ENCODE measurements around the gene LRRC19.
A peak's percentile ranks its signal among the peaks of the same experiment; 100 is the strongest.

The LRRC19 gene

GRCh38 chr9:27033815-27034403 is 28.4 kb upstream of the LRRC19 start:
- peak; percentile 39 for DNase-seq (ENCODE audit: low read depth, low spot score)
- TF ChIP-seq POLR2AphosphoS5 (IDR thresholded peaks at IDR 0.05; ENCODE audit: borderline replicate concordance, low read depth, low read length): no peak
- no peak for TF ChIP-seq EZH2 (IDR thresholded peaks at IDR 0.05)
- no peak for TF ChIP-seq FOXP2 (optimal IDR thresholded peaks at IDR 0.05; ENCODE audit: control extremely low read depth, extremely low read length, insufficient read depth)
- H3K4me3 ChIP-seq: no peak overlapping the region
- H3K9me3 ChIP-seq (ENCODE audit: low read depth, low read length): no peaks in the 10 kb centered on the region
- H3K27ac ChIP-seq: no peak overlapping the region
- no peak overlapping the region for H3K9ac ChIP-seq (ENCODE audit: insufficient read length)
- H3K36me3 ChIP-seq (ENCODE audit: insufficient read depth, low read length): no peaks in the 10 kb centered on the region

- H3K9me3 ChIP-seq (ENCODE audit: low read depth, low read length): no peaks in the 10 kb centered on the region
- DNase-seq (ENCODE audit: low read depth, low spot score): no peak
- TF ChIP-seq EZH2 (IDR thresholded peaks at IDR 0.05) (no peak), FOXP2 (optimal IDR thresholded peaks at IDR 0.05; ENCODE audit: control extremely low read depth, extremely low read length, insufficient read depth) (no peak), POLR2AphosphoS5 (IDR thresholded peaks at IDR 0.05; ENCODE audit: borderline replicate concordance, low read depth, low read length) (no peak)
- H3K27ac ChIP-seq: no peak overlapping the region
- no peak overlapping the region for H3K4me3 ChIP-seq
- no peak overlapping the region for H3K9ac ChIP-seq (ENCODE audit: insufficient read length)
- H3K36me3 ChIP-seq (ENCODE audit: insufficient read depth, low read length): peaks cover 9% of the 10 kb centered on the region; the same call in 1 of the 2 replicates
These were observed 23.7 kb upstream of the LRRC19 start for GRCh38 chr9:27029186-27029585.

GRCh38 chr9:27022920-27023319 is 17.4 kb upstream of the LRRC19 start:
- H3K9me3 ChIP-seq (ENCODE audit: low read depth, low read length): no peaks in the 10 kb centered on the region
- H3K9ac ChIP-seq (ENCODE audit: insufficient read length): no peak overlapping the region
- no peak overlapping the region for H3K4me3 ChIP-seq
- H3K27ac ChIP-seq: no peak overlapping the region
- no peak for TF ChIP-seq FOXP2 (optimal IDR thresholded peaks at IDR 0.05; ENCODE audit: control extremely low read depth, extremely low read length, insufficient read depth)
- no peak for TF ChIP-seq POLR2AphosphoS5 (IDR thresholded peaks at IDR 0.05; ENCODE audit: borderline replicate concordance, low read depth, low read length)
- no peak for TF ChIP-seq EZH2 (IDR thresholded peaks at IDR 0.05)
- DNase-seq (ENCODE audit: low read depth, low spot score): no peak
- H3K36me3 ChIP-seq (ENCODE audit: insufficient read depth, low read length): peaks cover 29% of the 10 kb centered on the region

- no peak overlapping the region for H3K9ac ChIP-seq (ENCODE audit: insufficient read length)
- TF ChIP-seq EZH2 (IDR thresholded peaks at IDR 0.05): no peak
- no peak for TF ChIP-seq POLR2AphosphoS5 (IDR thresholded peaks at IDR 0.05; ENCODE audit: borderline replicate concordance, low read depth, low read length)
- no peak for TF ChIP-seq FOXP2 (optimal IDR thresholded peaks at IDR 0.05; ENCODE audit: control extremely low read depth, extremely low read length, insufficient read depth)
- no peak overlapping the region for H3K27ac ChIP-seq
- peaks cover 30% of the 10 kb centered on the region for H3K36me3 ChIP-seq (ENCODE audit: insufficient read depth, low read length)
- H3K9me3 ChIP-seq (ENCODE audit: low read depth, low read length): no peaks in the 10 kb centered on the region
- no peak for DNase-seq (ENCODE audit: low read depth, low spot score)
- H3K4me3 ChIP-seq: no peak overlapping the region
These were observed 14.1 kb upstream of the LRRC19 start for GRCh38 chr9:27019589-27019988.

GRCh38 chr9:27003426-27004077 is 1.9 kb downstream of the LRRC19 start:
- no peak overlapping the region for H3K4me3 ChIP-seq
- H3K9ac ChIP-seq (ENCODE audit: insufficient read length): no peak overlapping the region
- H3K27ac ChIP-seq: no peak overlapping the region
- H3K36me3 ChIP-seq (ENCODE audit: insufficient read depth, low read length): no peaks in the 10 kb centered on the region
- no peak for DNase-seq (ENCODE audit: low read depth, low spot score)
- no peak for TF ChIP-seq POLR2AphosphoS5 (IDR thresholded peaks at IDR 0.05; ENCODE audit: borderline replicate concordance, low read depth, low read length)
- no peak for TF ChIP-seq EZH2 (IDR thresholded peaks at IDR 0.05)
- no peak for TF ChIP-seq FOXP2 (optimal IDR thresholded peaks at IDR 0.05; ENCODE audit: control extremely low read depth, extremely low read length, insufficient read depth)
- no peaks in the 10 kb centered on the region for H3K9me3 ChIP-seq (ENCODE audit: low read depth, low read length)

GRCh38 chr9:26995810-26996209 is 9.7 kb downstream of the LRRC19 start:
- H3K27ac ChIP-seq: no peak overlapping the region
- no peaks in the 10 kb centered on the region for H3K9me3 ChIP-seq (ENCODE audit: low read depth, low read length)
- H3K4me3 ChIP-seq: no peak overlapping the region
- no peaks in the 10 kb centered on the region for H3K36me3 ChIP-seq (ENCODE audit: insufficient read depth, low read length)
- DNase-seq (ENCODE audit: low read depth, low spot score): no peak
- TF ChIP-seq FOXP2 (optimal IDR thresholded peaks at IDR 0.05; ENCODE audit: control extremely low read depth, extremely low read length, insufficient read depth): no peak
- no peak for TF ChIP-seq EZH2 (IDR thresholded peaks at IDR 0.05)
- TF ChIP-seq POLR2AphosphoS5 (IDR thresholded peaks at IDR 0.05; ENCODE audit: borderline replicate concordance, low read depth, low read length): no peak
- no peak overlapping the region for H3K9ac ChIP-seq (ENCODE audit: insufficient read length)

GRCh38 chr9:26983340-26983739 is 22.1 kb downstream of the LRRC19 start:
- no peaks in the 10 kb centered on the region for H3K9me3 ChIP-seq (ENCODE audit: low read depth, low read length)
- no peak overlapping the region for H3K4me3 ChIP-seq
- H3K9ac ChIP-seq (ENCODE audit: insufficient read length): no peak overlapping the region
- TF ChIP-seq EZH2 (IDR thresholded peaks at IDR 0.05) (no peak), POLR2AphosphoS5 (IDR thresholded peaks at IDR 0.05; ENCODE audit: borderline replicate concordance, low read depth, low read length) (no peak), FOXP2 (optimal IDR thresholded peaks at IDR 0.05; ENCODE audit: control extremely low read depth, extremely low read length, insufficient read depth) (no peak)
- DNase-seq (ENCODE audit: low read depth, low spot score): no peak
- peaks cover 9% of the 10 kb centered on the region for H3K36me3 ChIP-seq (ENCODE audit: insufficient read depth, low read length)
- H3K27ac ChIP-seq: no peak overlapping the region

- Histone ChIP-seq H3K9ac (ENCODE audit: insufficient read length) (no peak overlapping the region), H3K27ac (no peak overlapping the region), H3K4me3 (no peak overlapping the region), H3K36me3 (ENCODE audit: insufficient read depth, low read length) (no peaks in the 10 kb centered on the region; the same call in 1 of the 2 replicates), H3K9me3 (ENCODE audit: low read depth, low read length) (no peaks in the 10 kb centered on the region)
- no peak for DNase-seq (ENCODE audit: low read depth, low spot score)
- no peak for TF ChIP-seq EZH2 (IDR thresholded peaks at IDR 0.05)
- TF ChIP-seq POLR2AphosphoS5 (IDR thresholded peaks at IDR 0.05; ENCODE audit: borderline replicate concordance, low read depth, low read length): no peak
- TF ChIP-seq FOXP2 (optimal IDR thresholded peaks at IDR 0.05; ENCODE audit: control extremely low read depth, extremely low read length, insufficient read depth): no peak
These were observed 29.5 kb downstream of the LRRC19 start for GRCh38 chr9:26975728-26976707.
